ENCODE data around the gene ESRP2.

Gene ESRP2

DNA sequence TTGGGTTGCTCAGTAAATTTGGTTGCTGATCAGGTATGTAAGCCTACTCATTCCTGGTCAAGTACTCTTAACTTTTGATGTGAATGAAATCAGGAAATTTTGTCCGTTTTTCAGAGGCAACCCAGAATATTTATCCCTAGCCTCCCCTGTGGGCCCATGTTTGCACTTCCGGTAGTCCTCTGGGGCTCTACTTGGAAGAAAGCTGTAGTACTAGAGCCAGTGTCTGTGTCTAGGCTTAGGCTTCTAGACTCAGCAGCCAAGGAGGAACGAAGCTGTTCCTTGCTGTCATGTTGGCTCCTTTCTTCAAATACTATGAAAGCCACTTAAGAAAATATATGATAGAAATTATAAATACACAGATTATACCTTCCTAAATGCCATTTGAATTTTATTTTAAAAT is 21.2 kb downstream of the ESRP2 start:
- no peak for DNase-seq

DNA sequence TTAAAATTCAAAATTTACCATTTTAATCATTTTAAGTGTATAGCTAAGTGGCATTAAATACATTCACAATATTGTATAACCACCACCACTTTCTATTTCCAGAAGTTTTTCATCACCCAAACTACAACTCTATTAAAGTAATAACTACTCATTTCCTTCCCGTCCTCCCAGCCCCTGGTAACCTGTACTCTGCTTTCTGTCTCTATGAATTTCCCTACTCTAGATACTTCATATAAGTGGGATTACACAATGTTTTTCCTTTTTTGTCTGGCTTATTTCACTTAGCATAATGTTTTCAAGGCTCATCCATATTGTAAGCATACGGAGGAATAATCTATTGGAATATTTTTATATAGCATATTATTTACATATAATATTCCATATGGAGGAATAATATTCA is 29.7 kb downstream of the ESRP2 start:
- DNase-seq, result no peak

DNA sequence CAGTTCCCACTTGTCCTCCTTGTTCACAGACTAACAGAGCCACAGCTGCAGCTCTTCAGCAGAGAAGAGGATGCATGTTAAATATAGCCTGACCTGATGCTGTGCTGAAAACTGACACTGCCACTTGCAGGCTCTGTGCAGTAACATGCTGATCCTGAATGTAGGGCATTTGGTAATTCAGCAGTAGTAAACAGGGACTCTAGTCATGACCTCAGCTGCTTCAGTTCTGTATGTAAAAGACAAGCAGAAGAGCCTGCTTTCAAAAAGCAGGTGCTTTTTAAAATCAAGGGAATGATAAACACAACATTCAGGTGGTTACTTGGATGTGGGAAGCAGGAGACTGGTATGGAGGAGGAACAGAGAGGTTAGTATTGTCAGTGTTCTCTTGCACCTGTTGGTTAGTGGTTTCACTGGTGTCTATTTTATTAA is 33.8 kb downstream of the ESRP2 start:
- no peak for DNase-seq

DNA sequence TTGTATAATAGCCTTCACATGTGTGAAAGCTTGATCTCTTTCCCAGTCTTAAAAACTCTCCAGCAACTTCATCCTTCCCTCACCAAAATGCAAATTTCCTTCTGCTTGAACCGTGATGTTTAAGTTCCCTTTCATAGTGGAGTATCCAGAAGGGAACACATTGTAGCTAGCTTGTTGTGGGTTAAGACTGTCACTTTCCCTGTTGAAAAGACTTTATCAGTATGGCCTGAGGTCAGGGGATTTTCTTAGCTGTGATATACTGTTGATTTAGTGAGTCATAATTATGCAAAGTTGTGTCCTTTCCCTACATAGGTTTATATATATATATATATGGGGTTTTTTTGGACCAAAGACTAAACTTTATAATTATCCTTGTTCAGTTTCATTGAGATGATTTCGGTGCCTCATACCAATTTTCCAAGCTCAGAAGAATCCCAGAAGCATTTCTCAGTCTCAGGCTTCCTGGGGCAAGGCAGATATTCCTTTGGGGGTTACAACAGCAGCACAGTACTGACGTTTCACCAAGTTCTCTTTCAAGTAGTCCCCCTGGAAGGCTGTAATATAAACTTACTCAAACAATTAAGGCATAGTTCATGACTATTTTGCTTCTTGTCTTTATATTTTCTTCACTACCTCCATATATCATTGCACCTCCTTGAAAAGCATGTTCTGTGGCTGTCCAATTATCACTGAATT is 35.7 kb downstream of the ESRP2 start:
- DNase-seq, result no peak

DNA sequence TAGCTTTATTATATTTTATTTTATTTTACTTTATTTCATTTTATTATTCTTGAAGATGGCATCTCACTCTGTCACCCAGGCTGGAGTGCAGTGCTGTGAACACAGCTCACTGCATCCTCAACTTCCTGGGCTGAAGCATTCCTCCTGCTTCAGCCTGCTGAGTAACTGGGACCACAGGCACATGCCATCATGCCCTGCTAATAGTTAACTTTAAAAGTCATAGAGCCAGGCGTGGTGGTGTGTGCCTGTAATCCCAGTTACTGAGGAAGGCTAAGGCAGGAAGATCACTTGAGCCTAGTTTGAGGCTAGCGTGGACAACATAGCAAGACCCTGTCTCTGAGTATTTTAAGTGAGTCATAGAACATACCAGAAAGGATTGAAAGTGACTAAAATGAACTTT is 38.7 kb downstream of the ESRP2 start:
- no peak for DNase-seq

DNA sequence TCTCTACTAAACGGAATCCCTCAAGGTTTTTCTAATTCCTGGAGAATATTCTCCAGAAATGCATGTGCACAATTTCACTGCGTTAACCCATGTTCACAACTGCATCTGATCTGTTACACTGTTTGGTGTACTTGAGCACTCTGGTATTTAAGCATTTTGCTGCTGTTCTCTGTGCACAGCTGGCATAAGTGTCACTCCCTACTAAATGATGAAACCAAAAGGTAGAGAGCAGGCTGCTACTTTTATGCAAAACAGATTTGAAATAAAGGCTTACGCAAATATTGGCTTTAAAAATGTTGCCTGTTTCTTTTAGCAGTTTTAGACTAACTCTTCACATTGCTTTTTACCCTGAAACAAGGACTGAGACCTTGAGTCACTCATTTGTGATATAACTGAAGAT is 41.7 kb downstream of the ESRP2 start:
- no peak for DNase-seq

DNA sequence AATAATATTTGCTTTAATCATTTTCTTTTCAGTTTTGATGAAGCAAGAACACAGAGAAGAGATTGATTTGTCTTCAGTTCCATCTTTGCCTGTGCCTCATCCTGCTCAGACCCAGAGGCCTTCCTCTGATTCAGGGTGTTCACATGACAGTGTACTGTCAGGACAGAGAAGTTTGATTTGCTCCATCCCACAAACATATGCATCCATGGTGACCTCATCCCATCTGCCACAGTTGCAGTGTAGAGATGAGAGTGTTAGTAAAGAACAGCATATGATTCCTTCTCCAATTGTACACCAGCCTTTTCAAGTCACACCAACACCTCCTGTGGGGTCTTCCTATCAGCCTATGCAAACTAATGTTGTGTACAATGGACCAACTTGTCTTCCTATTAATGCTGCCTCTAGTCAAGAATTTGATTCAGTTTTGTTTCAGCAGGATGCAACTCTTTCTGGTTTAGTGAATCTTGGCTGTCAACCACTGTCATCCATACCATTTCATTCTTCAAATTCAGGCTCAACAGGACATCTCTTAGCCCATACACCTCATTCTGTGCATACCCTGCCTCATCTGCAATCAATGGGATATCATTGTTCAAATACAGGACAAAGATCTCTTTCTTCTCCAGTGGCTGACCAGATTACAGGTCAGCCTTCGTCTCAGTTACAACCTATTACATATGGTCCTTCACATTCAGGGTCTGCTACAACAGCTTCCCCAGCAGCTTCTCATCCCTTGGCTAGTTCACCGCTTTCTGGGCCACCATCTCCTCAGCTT is 45.0 kb downstream of the ESRP2 start:
- DNase-seq, result no peak

DNA sequence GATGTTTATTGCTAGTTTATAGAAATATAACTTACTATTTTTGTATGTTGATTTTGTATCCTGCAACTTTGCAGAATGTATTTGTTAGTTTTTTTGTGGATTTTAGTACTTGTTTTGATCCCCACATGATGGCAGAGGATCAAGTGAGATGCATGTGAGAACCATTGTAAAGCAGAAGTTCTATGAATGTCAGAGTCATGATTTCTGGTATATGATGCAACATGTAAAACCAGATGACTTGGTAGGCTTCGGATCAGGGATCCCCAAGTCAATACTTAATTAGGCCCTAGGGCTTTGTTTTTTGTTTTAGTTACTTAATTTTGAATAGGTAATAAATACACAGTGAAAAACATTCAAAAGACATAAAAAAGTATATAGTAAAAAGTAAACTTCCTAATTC is 45.8 kb downstream of the ESRP2 start:
- DNase-seq, result no peak

DNA sequence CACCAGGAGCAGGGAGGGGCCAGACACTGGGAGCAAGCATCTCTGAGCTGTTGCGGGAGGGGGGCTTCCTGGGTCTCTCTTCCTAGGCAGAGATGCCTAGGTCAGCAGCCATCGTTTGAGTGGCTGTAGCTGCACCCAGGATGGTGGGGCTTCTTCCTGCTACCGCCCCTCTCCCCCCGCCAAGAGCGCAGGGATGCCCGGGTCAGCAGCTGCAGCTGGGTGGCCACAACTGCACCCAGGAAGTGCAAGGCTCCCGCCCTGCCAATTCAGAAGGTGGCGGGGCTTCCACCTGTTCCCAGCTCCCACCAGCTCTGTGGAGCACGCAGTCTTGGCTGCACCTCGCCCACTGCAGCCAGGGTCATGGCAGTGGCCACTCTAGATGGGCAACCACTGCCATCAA is 47.8 kb downstream of the ESRP2 start:
- no peak for DNase-seq

DNA sequence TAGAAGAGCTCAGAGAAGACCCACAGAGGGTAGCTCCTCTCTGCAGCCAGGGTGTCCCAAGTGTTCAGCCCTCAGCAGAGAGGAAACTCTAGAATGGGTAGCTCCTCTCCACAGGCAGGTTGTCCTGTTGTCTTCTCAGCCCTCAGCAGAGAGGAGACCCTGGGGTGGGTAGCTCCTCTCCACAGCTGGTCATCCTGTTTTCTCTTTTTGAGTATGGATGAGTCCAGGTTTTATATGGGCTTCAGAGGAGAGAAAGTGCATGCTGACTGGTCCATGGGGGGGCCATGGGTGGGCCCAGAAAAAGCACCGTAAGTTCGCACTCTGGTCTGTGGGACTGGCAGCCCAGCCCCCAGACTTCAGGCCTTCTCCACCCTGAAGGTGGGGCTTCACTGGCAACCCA is 48.4 kb downstream of the ESRP2 start:
- no peak for DNase-seq

DNA sequence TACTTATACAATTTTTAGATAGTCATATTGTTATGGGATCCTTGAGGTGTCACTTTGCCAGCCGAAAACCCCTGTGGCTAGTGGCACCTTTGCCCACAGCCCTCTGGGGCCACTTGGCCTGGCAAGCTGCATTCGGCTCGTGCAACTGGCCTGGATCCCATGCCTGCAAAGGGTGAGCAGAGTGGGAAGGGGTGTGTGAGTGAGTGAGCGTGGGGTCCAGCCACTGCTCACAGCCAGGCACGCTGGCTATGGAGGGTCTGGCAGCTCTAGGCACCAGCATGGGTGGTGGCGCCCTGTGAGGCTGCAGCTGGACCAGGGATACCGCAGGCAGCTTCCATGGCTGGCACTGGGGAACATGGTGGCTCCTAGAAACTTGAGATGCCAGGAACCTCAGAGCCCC is 49.0 kb downstream of the ESRP2 start:
- no peak for DNase-seq

DNA sequence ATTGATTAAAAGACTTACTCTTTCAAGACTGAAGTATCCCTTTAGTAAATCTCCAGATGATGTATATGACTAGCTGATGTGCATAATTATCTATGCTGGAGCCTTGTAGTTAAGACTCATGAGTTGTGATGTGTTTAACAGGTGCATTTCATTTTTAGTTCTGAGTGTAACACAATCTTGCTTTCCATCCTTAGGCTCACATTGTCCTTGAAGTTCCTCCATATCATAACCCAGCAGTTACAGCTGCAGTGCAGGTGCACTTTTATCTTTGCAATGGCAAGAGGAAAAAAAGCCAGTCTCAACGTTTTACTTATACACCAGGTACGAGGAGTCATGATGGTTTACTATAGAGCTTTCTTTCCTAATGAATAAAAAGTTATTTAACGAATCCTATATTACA is 52.9 kb downstream of the ESRP2 start:
- DNase-seq, result no peak

DNA sequence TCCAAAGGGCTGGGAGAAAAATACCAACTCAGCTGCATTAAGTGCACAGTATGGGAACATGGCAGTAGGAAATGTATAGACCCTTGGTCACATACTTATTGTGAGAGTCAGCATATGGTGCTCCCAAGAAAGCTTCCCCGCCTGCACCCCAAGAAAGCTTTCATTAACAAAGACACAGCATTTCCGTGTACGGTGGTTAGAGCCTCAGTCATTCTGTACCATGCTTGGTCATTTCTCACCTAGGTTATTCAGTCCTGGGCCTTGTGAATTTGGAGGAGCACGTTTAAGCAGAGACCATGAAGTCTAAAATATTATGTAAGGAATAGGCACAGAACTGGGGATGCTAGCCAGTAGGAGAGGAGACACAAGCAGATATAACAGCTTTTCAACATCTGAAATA is 56.1 kb downstream of the ESRP2 start:
- DNase-seq, result no peak

DNA sequence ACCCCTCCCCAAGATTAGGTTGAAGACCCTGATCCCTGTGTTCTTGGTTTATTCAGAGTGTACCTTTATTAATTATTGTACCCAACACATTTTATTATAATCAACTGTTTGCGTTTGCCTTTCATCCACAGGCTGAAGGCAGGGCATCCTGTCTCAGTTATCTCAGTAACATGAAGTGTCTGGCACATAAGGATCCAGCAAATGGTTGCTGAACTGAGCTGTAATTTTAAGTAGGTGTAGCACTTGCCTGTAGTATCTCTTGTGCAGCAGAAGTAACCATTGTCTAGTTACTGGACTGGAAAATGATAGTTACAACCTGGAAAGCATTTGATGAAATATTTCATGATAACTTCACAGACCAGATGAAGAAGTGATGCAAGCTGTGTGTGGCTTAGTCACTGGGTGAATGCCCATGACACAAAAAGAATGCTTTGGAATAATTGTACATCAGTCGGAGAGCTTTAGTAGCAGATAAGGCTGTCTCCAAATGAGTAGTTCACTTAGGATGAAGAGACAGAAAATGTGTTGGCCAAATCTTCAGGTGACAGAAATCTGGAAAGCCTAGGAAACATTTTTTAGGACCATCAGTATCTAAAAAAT is 56.6 kb downstream of the ESRP2 start:
- DNase-seq, result no peak
